GM12872 (cell line): ENCODE measurements around the gene INCA1.
A peak's percentile ranks its signal among the peaks of the same experiment; 100 is the strongest.

Source experiments
- CTCF ChIP-seq: IDR thresholded peaks from 3 replicates; pipeline ENCODE4 v1.5.1; 2011; ENCODE audit warnings: low read depth, mild to moderate bottlenecking, low read length, moderate library complexity; ENCODE audit not compliant: insufficient read depth

The INCA1 gene

DNA sequence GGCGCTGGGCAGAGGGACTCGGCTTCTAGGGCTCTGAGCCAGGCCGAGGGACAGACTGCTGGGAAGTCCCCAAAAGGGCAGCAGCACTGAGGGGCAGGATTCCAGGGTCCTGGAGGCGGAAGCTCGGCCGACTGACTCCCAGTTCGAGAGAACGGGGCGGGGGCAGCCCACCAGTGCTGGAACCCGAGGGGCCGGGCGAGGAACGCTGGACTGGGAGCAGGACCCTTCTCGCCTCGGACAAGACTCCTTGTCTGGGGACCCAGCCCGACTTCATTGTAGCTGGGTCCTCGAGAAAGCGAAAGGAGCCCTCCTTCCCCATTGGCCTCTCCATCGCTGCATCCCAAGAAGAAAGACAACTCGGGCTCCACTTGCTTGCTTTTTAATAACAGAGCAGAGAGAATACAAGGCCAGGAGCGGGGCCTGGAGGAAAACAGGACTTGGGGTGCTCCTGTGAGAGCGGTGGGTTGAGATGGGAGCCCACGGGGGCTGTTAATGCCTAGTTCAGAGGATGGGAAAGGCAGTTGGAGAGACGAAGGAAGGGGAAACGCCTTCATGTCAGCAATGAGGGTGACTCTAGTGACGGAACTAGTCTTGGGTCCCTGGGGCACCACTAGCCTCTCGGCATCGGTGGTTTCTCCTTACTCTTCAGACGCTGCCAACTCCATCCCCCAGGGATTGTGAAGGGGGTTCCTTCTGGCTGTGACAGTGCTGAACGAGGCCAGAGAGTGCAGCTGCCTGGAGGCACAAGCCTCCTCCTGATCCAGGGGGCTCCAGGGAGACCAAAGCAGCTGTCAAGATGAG lies 9.4 kb downstream of the INCA1 start:
- TF ChIP-seq CTCF: no peak

GRCh38 chr17:4986951-4987766 lies 10.2 kb downstream of the INCA1 start, which contains the start of gene CAMTA2:
Gene CAMTA2, minus strand, starts transcription at chr17:4987675. Its CDS starts 1,453 bp downstream, at chr17:4986222.
- peak; percentile 79 for TF ChIP-seq CTCF

GRCh38 chr17:4986403-4986802 lies 10.9 kb downstream of the INCA1 start:
- TF ChIP-seq CTCF: no peak

DNA sequence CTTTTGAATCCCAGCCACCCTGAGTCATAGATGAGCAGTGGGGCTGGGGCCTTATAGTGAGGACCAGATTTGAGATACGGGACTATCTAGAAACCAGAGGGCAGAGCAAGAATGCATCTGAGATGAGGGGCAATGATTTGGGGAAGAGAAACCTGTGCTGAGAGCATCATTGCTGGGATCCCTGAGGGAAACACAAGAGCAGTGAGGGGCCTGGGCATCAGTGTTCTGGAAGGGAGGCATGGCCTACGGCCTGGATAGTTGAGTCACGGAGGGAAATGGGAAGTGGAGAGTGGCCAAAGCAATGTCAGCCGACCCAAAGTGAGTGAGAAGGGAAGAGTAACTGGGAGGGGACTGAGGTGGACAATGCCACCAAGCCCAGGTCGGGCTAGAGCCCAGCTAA lies 15.0 kb downstream of the INCA1 start:
- TF ChIP-seq CTCF: no peak

- TF ChIP-seq CTCF: peak; percentile 81
Measured at GRCh38 chr17:4980644-4981216, 16.6 kb downstream of the INCA1 start.

GRCh38 chr17:4978726-4979125 lies 18.6 kb downstream of the INCA1 start:
- TF ChIP-seq CTCF: no peak

DNA sequence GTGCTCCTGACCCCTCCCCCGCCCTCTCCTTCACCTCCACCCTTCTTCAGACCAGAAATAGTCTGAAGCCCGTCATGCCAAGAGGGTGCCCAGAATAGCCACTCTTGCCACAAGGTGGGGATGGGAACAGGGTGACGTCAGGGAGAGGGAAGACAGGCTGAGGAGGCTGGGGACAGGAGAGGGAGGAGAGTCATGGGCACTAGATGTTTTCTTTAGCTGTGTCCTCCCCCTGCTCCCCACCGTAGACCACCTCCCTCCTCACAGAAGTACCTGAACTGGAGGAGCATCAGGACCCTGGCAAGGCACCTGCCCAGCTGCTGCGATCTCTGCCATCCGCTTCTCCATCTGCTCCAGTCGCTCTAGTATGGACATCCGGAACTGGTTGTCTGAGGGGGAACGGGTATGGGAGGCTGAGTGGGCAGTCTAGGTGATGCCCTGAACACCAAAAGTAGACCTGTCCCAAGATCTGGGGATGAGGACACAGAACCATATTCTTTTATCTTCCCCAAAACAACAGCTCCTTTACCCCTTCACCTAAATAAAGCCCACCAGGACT lies 23.1 kb downstream of the INCA1 start:
- TF ChIP-seq CTCF: no peak
